GM23338 (cell line): ENCODE data around the gene PTPRN2. TPM values are rescaled to one million over a fixed set of nuclear protein-coding genes. Genes with fewer than 3 reads are reported as not detected.

Experiments
- ATAC-seq: fragments of 200-7000 bp; cut with Tn5 transposase; 3 replicates; pipeline ENCODE4 v1.9.1; 2020
- DNase-seq: peaks from one replicate; pipeline ENCODE4 v3.0.0-alpha.2; 2015; ENCODE audit warnings: low spot score
- H2AFZ ChIP-seq: fragments of 200-600 bp; sonication (generic); 2 replicates; pipeline ENCODE4 v1.8.0; 2016; ENCODE audit warnings: antibody characterized with exemption, mild to moderate bottlenecking, moderate library complexity
- H3F3A ChIP-seq: fragments of 200-600 bp; sonication (generic); replicated peaks from 2 replicates; pipeline ENCODE4 v1.8.0; 2017; ENCODE audit warnings: antibody characterized with exemption, mixed run types, low read depth
- H3K27ac ChIP-seq: fragments of 200-600 bp; sonication (generic); 2 replicates; pipeline ENCODE4 v1.6.1; 2016; ENCODE audit warnings: low read depth
- H3K27me3 ChIP-seq: fragments of 200-600 bp; sonication (generic); 2 replicates; pipeline ENCODE4 v1.8.0; 2016; ENCODE audit warnings: mild to moderate bottlenecking, mixed run types, moderate library complexity; ENCODE audit not compliant: insufficient read depth
- H3K36me3 ChIP-seq: fragments of 200-600 bp; sonication (generic); 2 replicates; pipeline ENCODE4 v1.8.0; 2016; ENCODE audit warnings: mild to moderate bottlenecking; ENCODE audit not compliant: insufficient read depth
- H3K4me1 ChIP-seq: fragments of 200-600 bp; sonication (generic); 2 replicates; pipeline ENCODE4 v1.8.0; 2016; ENCODE audit warnings: mild to moderate bottlenecking, moderate library complexity; ENCODE audit not compliant: insufficient read depth
- H3K4me2 ChIP-seq: fragments of 200-600 bp; sonication (generic); 2 replicates; pipeline ENCODE4 v1.7.1; 2017; ENCODE audit warnings: mixed run types
- H3K4me3 ChIP-seq: fragments of 200-600 bp; sonication (generic); 2 replicates; pipeline ENCODE4 v1.6.1; 2016; ENCODE audit warnings: mixed run types
- H3K79me2 ChIP-seq: fragments of 200-600 bp; sonication (generic); replicated peaks from 2 replicates; pipeline ENCODE4 v1.8.0; 2017; ENCODE audit warnings: mild to moderate bottlenecking; ENCODE audit not compliant: insufficient read depth
- H3K9me2 ChIP-seq: fragments of 200-600 bp; sonication (generic); 2 replicates; pipeline ENCODE4 v1.8.0; 2017; ENCODE audit not compliant: insufficient read depth
- H4K20me1 ChIP-seq: fragments of 200-600 bp; sonication (generic); replicated peaks from 2 replicates; pipeline ENCODE4 v1.8.0; 2017; ENCODE audit warnings: mild to moderate bottlenecking; ENCODE audit not compliant: insufficient read depth
- H3K27ac Mint-ChIP-seq: 2 replicates; pipeline ENCODE4 v1.8.0; 2020; ENCODE audit warnings: inconsistent platforms, mild to moderate bottlenecking, moderate library complexity, mixed read lengths
- H3K27me3 Mint-ChIP-seq: 3 replicates; pipeline ENCODE4 v1.8.0; 2022; ENCODE audit warnings: low read depth, mild to moderate bottlenecking, moderate library complexity, mixed read lengths, inconsistent platforms; ENCODE audit not compliant: insufficient read depth, poor library complexity
- H3K36me3 Mint-ChIP-seq: 3 replicates; pipeline ENCODE4 v1.8.0; 2021; ENCODE audit warnings: low read depth, mild to moderate bottlenecking, inconsistent platforms, moderate library complexity, mixed read lengths
- H3K4me1 Mint-ChIP-seq: 3 replicates; pipeline ENCODE4 v1.8.0; 2020; ENCODE audit warnings: mild to moderate bottlenecking, inconsistent platforms, mixed read lengths
- H3K4me3 Mint-ChIP-seq: 3 replicates; pipeline ENCODE4 v1.8.0; 2021; ENCODE audit warnings: moderate library complexity, mild to moderate bottlenecking, inconsistent platforms, mixed read lengths
- H3K9me3 Mint-ChIP-seq: 3 replicates; pipeline ENCODE4 v1.8.0; 2020; ENCODE audit warnings: moderate library complexity, mild to moderate bottlenecking, inconsistent platforms, mixed read lengths
- CREB1 ChIP-seq: fragments of 250-450 bp; sonication (Bioruptor Pico); IDR thresholded peaks from 2 replicates; pipeline ENCODE4 v1.5.0; 2020; ENCODE audit warnings: low read depth, mild to moderate bottlenecking, moderate library complexity
- CTCF ChIP-seq, 2 experiments: fragments of 200-600 bp in 1 of 2; sonication (generic) in 1 of 2; conservative IDR thresholded peaks; 2 replicates each; pipeline versions ENCODE4 v1.5.1 to v1.6.1; 2016 to 2017; ENCODE audit warnings: antibody characterized with exemption in 2 of 2, low read depth in 2 of 2, mild to moderate bottlenecking in 2 of 2, moderate library complexity in 1 of 2
- EZH2phosphoT487 ChIP-seq: fragments of 200-600 bp; sonication (generic); IDR thresholded peaks from one replicate; pipeline ENCODE4 v1.8.1; 2018; ENCODE audit warnings: antibody characterized with exemption; ENCODE audit not compliant: unreplicated experiment
- JUNB ChIP-seq: IDR thresholded peaks from one replicate; pipeline ENCODE4 v1.6.1; 2016; ENCODE audit warnings: antibody characterized with exemption; ENCODE audit not compliant: unreplicated experiment
- NANOG ChIP-seq: IDR thresholded peaks from 2 replicates; pipeline ENCODE4 v1.6.1; 2016; ENCODE audit warnings: antibody characterized with exemption, borderline replicate concordance
- REST ChIP-seq: IDR thresholded peaks from one replicate; pipeline ENCODE4 v1.6.1; 2018; ENCODE audit warnings: antibody characterized with exemption; ENCODE audit not compliant: unreplicated experiment
- STAT1 ChIP-seq: IDR thresholded peaks from one replicate; pipeline ENCODE4 v1.6.1; 2016; ENCODE audit warnings: antibody characterized with exemption; ENCODE audit not compliant: unreplicated experiment
- ZNF331 ChIP-seq: fragments of 250-450 bp; sonication (Bioruptor Pico); IDR thresholded peaks from 2 replicates; pipeline ENCODE4 v1.5.0; 2020; ENCODE audit warnings: low read depth, mild to moderate bottlenecking, moderate library complexity
- ZNF462 ChIP-seq: fragments of 250-450 bp; sonication (Bioruptor Pico); IDR thresholded peaks from 2 replicates; pipeline ENCODE4 v1.5.0; 2020; ENCODE audit warnings: mild to moderate bottlenecking, moderate library complexity
- polyA plus RNA-seq: library from polyadenylated mRNA; unstranded; fragments of >200 nt; fragmentation: Nextera tagmentation; extraction: Ambion mirVana; gene quantifications from 2 replicates; pipeline ENCODE4 v1.2.1, GENCODE V29; 2016
- total RNA-seq: library from RNA; depleted of rRNA; stranded (reverse); fragments of >200 nt; shearing (Covaris generic); gene quantifications from 2 replicates; pipeline ENCODE4 v1.2.3, GENCODE V29; 2014

The PTPRN2 gene
- total and polyA plus RNA-seq, 2 experiments from 2014 or later: 0.87 to 4.0 TPM

- no peak for ATAC-seq
- Histone ChIP-seq H3K36me3 (no peaks in the 10 kb centered on the region; the same call in 1 of the 2 replicates), H3F3A (no peaks in the 10 kb centered on the region), H3K9me2 (no peaks in the 10 kb centered on the region), H2AFZ (no peak overlapping the region), H3K4me2 (no peak overlapping the region), H3K27me3 (peaks cover 73% of the 10 kb centered on the region), H3K4me3 (no peak overlapping the region), H4K20me1 (no peaks in the 10 kb centered on the region), H3K79me2 (no peaks in the 10 kb centered on the region), H3K27ac (no peak overlapping the region), H3K4me1 (no peaks in the 10 kb centered on the region)
- DNase-seq: no peak
- H3K4me1 Mint-ChIP-seq: no peaks in the 10 kb centered on the region
- H3K27ac Mint-ChIP-seq: no peak overlapping the region
- peaks cover 67% of the 10 kb centered on the region for H3K36me3 Mint-ChIP-seq
- peaks cover 21% of the 10 kb centered on the region for H3K27me3 Mint-ChIP-seq
- peaks cover 98% of the 10 kb centered on the region for H3K9me3 Mint-ChIP-seq
- TF ChIP-seq EZH2phosphoT487 (no peak), ZNF331 (CRISPR knock-in tag) (no peak), ZNF462 (CRISPR knock-in tag) (no peak), CTCF (conservative IDR thresholded peaks at IDR 0.05; ENCODE audit: low read depth in 2 of 2) (no peak), JUNB (no peak), NANOG (no peak), CREB1 (CRISPR knock-in tag) (no peak), REST (no peak), STAT1 (no peak)
- H3K4me3 Mint-ChIP-seq: no peak overlapping the region
Observed at GRCh38 chr7:157594306-157594705, 993.3 kb downstream of the PTPRN2 start.
